Natural killer cell treated with Interleukin-12 subunit alpha and Interleukin-12 subunit beta and Interleukin-15 and Interleukin-18, amount 100 ng/mL, for 72 hours (primary cell): ENCODE measurements around the gene POGLUT3. TPM values are rescaled to one million over a fixed set of nuclear protein-coding genes. Genes with fewer than 3 reads are reported as not detected.

Experiments
- ATAC-seq, 2 donors: fragments of 150-1000 bp; cut with Tn5 transposase in 1 of 2; sonication (Bioruptor Pico), chemical (Tn5 transposase) in 1 of 2; 2 replicates each; pipeline ENCODE4 v1.10.0; 2021
- DNase-seq: peaks from one replicate; pipeline ENCODE4 v3.0.0; 2022; ENCODE audit warnings: low spot score
- H3K27ac Mint-ChIP-seq, 2 donors: 1 replicate in 1 of 2; 2 replicates in 1 of 2; pipeline ENCODE4 v1.8.0; 2022; ENCODE audit warnings: mixed read lengths in 2 of 2, mild to moderate bottlenecking in 1 of 2, moderate library complexity in 1 of 2
- H3K27me3 Mint-ChIP-seq, 2 donors: 1 replicate in 1 of 2; 2 replicates in 1 of 2; pipeline ENCODE4 v1.8.0; 2022; ENCODE audit warnings: mixed read lengths in 2 of 2
- H3K36me3 Mint-ChIP-seq: one replicate; pipeline ENCODE4 v1.8.0; 2022; ENCODE audit warnings: mixed read lengths
- H3K4me1 Mint-ChIP-seq, 2 donors: 1 replicate in 1 of 2; 2 replicates in 1 of 2; pipeline ENCODE4 v1.8.0; 2022; ENCODE audit warnings: low read depth in 2 of 2, mixed read lengths in 2 of 2, mild to moderate bottlenecking in 1 of 2
- H3K4me3 Mint-ChIP-seq: one replicate; pipeline ENCODE4 v1.8.0; 2022; ENCODE audit warnings: mixed read lengths
- H3K9me3 Mint-ChIP-seq: 2 replicates; pipeline ENCODE4 v1.8.0; 2022; ENCODE audit warnings: mixed read lengths
- total RNA-seq, 2 donors: library from RNA; stranded (reverse); gene quantifications; one replicate each; pipeline ENCODE4 v1.2.3, GENCODE V29; 2022

Gene POGLUT3
- total RNA-seq, 2 donors from 2014 or later = 14.7 to 15.6 TPM

GRCh38 chr11:108522318-108522717 lies 24.1 kb upstream of the POGLUT3 start:
- ATAC-seq = no peak
- Mint-ChIP-seq H3K4me3 (no peak overlapping the region), H3K9me3 (no peaks in the 10 kb centered on the region), H3K4me1 (no peaks in the 10 kb centered on the region), H3K27ac (no peak overlapping the region), H3K36me3 (no peaks in the 10 kb centered on the region), H3K27me3 (peaks cover 0 to 7% of the 10 kb centered on the region in 2 donors)
- DNase-seq = no peak

GRCh38 chr11:108518581-108518980 lies 20.4 kb upstream of the POGLUT3 start:
- no peaks in the 10 kb centered on the region for H3K36me3 Mint-ChIP-seq
- no peaks in the 10 kb centered on the region for H3K4me1 Mint-ChIP-seq
- DNase-seq (no peak), ATAC-seq (no peak)
- H3K9me3 Mint-ChIP-seq = no peaks in the 10 kb centered on the region
- peaks cover 0 to 7% of the 10 kb centered on the region in 2 donors for H3K27me3 Mint-ChIP-seq
- no peak overlapping the region for H3K27ac Mint-ChIP-seq
- H3K4me3 Mint-ChIP-seq = no peak overlapping the region

- no peak overlapping the region for H3K27ac Mint-ChIP-seq
- no peak overlapping the region for H3K4me3 Mint-ChIP-seq
- no peaks in the 10 kb centered on the region for H3K4me1 Mint-ChIP-seq
- H3K36me3 Mint-ChIP-seq = no peaks in the 10 kb centered on the region
- DNase-seq (no peak), ATAC-seq (no peak)
- H3K27me3 Mint-ChIP-seq = peaks cover 0 to 5% of the 10 kb centered on the region in 2 donors
- no peaks in the 10 kb centered on the region for H3K9me3 Mint-ChIP-seq
Measured at GRCh38 chr11:108516125-108516524, 17.9 kb upstream of the POGLUT3 start.

GRCh38 chr11:108512708-108513107 lies 14.5 kb upstream of the POGLUT3 start:
- no peaks in the 10 kb centered on the region for H3K4me1 Mint-ChIP-seq
- H3K9me3 Mint-ChIP-seq = no peaks in the 10 kb centered on the region
- no peaks in the 10 kb centered on the region for H3K36me3 Mint-ChIP-seq
- ATAC-seq (no peak), DNase-seq (no peak)
- no peaks in the 10 kb centered on the region for H3K27me3 Mint-ChIP-seq
- H3K27ac Mint-ChIP-seq = no peak overlapping the region
- no peak overlapping the region for H3K4me3 Mint-ChIP-seq

GRCh38 chr11:108511851-108512474 lies 13.8 kb upstream of the POGLUT3 start:
- Mint-ChIP-seq H3K9me3 (no peaks in the 10 kb centered on the region), H3K27ac (no peak overlapping the region), H3K4me1 (no peaks in the 10 kb centered on the region), H3K27me3 (no peaks in the 10 kb centered on the region), H3K36me3 (no peaks in the 10 kb centered on the region), H3K4me3 (no peak overlapping the region)
- no peak for ATAC-seq
- DNase-seq = no peak

GRCh38 chr11:108508653-108509593 lies 10.7 kb upstream of the POGLUT3 start:
- no peak overlapping the region for H3K4me3 Mint-ChIP-seq
- no peak overlapping the region for H3K27ac Mint-ChIP-seq
- no peaks in the 10 kb centered on the region for H3K27me3 Mint-ChIP-seq
- ATAC-seq (no peak), DNase-seq (no peak)
- H3K36me3 Mint-ChIP-seq = no peaks in the 10 kb centered on the region
- H3K4me1 Mint-ChIP-seq = no peaks in the 10 kb centered on the region
- H3K9me3 Mint-ChIP-seq = no peaks in the 10 kb centered on the region

GRCh38 chr11:108501396-108501795 lies 3.2 kb upstream of the POGLUT3 start:
- Mint-ChIP-seq H3K27me3 (no peaks in the 10 kb centered on the region), H3K36me3 (no peaks in the 10 kb centered on the region), H3K4me1 (peaks cover 13 to 14% of the 10 kb centered on the region in 2 donors), H3K9me3 (no peaks in the 10 kb centered on the region), H3K27ac (no peak overlapping the region), H3K4me3 (no peak overlapping the region)
- DNase-seq (no peak), ATAC-seq (no peak)

- Mint-ChIP-seq H3K4me3 (no peak overlapping the region), H3K9me3 (no peaks in the 10 kb centered on the region), H3K27me3 (no peaks in the 10 kb centered on the region), H3K4me1 (peaks cover 13 to 14% of the 10 kb centered on the region in 2 donors), H3K36me3 (no peaks in the 10 kb centered on the region), H3K27ac (no peak overlapping the region)
- DNase-seq = no peak
- no peak for ATAC-seq
Measured at GRCh38 chr11:108500721-108501120, 2.5 kb upstream of the POGLUT3 start.

GRCh38 chr11:108500169-108500568 lies 2.0 kb upstream of the POGLUT3 start:
- H3K4me3 Mint-ChIP-seq = peak overlapping the region; percentile 61
- ATAC-seq = no peak
- H3K36me3 Mint-ChIP-seq = no peaks in the 10 kb centered on the region
- DNase-seq = no peak
- no peaks in the 10 kb centered on the region for H3K9me3 Mint-ChIP-seq
- peak overlapping the region in 1 of 2 donors; percentile 99 for H3K27ac Mint-ChIP-seq
- H3K4me1 Mint-ChIP-seq = peaks cover 13 to 15% of the 10 kb centered on the region in 2 donors
- H3K27me3 Mint-ChIP-seq = no peaks in the 10 kb centered on the region

GRCh38 chr11:108498816-108499408 lies 728 bp upstream of the POGLUT3 start:
- ATAC-seq (no peak), DNase-seq (no peak)
- Mint-ChIP-seq H3K27me3 (no peaks in the 10 kb centered on the region), H3K4me3 (peak overlapping the region; percentile 96), H3K27ac (peak overlapping the region; percentile 80 to 99), H3K4me1 (peaks cover 13 to 20% of the 10 kb centered on the region in 2 donors), H3K9me3 (no peaks in the 10 kb centered on the region), H3K36me3 (no peaks in the 10 kb centered on the region)

- H3K4me1 Mint-ChIP-seq = peaks cover 13 to 20% of the 10 kb centered on the region in 2 donors
- H3K4me3 Mint-ChIP-seq = peak overlapping the region; percentile 98
- no peaks in the 10 kb centered on the region for H3K27me3 Mint-ChIP-seq
- DNase-seq (peak; percentile 79), ATAC-seq (peak; percentile 91 to 92)
- no peaks in the 10 kb centered on the region for H3K9me3 Mint-ChIP-seq
- no peaks in the 10 kb centered on the region for H3K36me3 Mint-ChIP-seq
- peak overlapping the region; percentile 98 to 99 for H3K27ac Mint-ChIP-seq
Measured at GRCh38 chr11:108497317-108498045, 703 bp downstream of the POGLUT3 start.

- Mint-ChIP-seq H3K9me3 (no peaks in the 10 kb centered on the region), H3K36me3 (no peaks in the 10 kb centered on the region), H3K27ac (peak overlapping the region; percentile 98 to 99), H3K4me1 (peaks cover 13 to 20% of the 10 kb centered on the region in 2 donors), H3K27me3 (no peaks in the 10 kb centered on the region), H3K4me3 (peak overlapping the region; percentile 98)
- DNase-seq (no peak), ATAC-seq (no peak)
Measured at GRCh38 chr11:108496643-108497256, 1.4 kb downstream of the POGLUT3 start.

- H3K4me1 Mint-ChIP-seq = peaks cover 13 to 20% of the 10 kb centered on the region in 2 donors
Measured at GRCh38 chr11:108495326-108495725, 2.9 kb downstream of the POGLUT3 start.

More at GRCh38 chr11:108495326-108495725, 2.9 kb downstream of the POGLUT3 start:
- Mint-ChIP-seq H3K9me3 (no peaks in the 10 kb centered on the region), H3K27ac (peak overlapping the region in 1 of 2 donors; percentile 74), H3K36me3 (no peaks in the 10 kb centered on the region), H3K27me3 (no peaks in the 10 kb centered on the region), H3K4me3 (no peak overlapping the region)
- no peak for DNase-seq
- ATAC-seq = no peak
